Upper lobe of left lung (tissue), 4 donors: ENCODE measurements around the gene KLK6.

Experiments used
- POLR2A ChIP-seq, 4 donors: fragments of 450-650 bp; IDR thresholded peaks; one replicate each; pipeline ENCODE4 v1.5.1; 2016 to 2017; ENCODE audit warnings: antibody characterized with exemption in 4 of 4, mild to moderate bottlenecking in 2 of 4
- POLR2AphosphoS5 ChIP-seq, 2 donors: sonication (generic); formaldehyde crosslinking; IDR thresholded peaks; one replicate each; pipeline ENCODE4 v1.5.1; 2017; ENCODE audit warnings: antibody characterized with exemption in 2 of 2
- TF ChIP-seq, protein P1 (sequence below), 6 experiments: fragments of 450-650 bp in 4 of 6; fragments of 200-600 bp in 2 of 6; sonication (generic) in 2 of 6; IDR thresholded peaks; one replicate each; pipeline ENCODE4 v1.5.1; 2016 to 2019; ENCODE audit warnings: antibody characterized with exemption in 6 of 6

DNA sequence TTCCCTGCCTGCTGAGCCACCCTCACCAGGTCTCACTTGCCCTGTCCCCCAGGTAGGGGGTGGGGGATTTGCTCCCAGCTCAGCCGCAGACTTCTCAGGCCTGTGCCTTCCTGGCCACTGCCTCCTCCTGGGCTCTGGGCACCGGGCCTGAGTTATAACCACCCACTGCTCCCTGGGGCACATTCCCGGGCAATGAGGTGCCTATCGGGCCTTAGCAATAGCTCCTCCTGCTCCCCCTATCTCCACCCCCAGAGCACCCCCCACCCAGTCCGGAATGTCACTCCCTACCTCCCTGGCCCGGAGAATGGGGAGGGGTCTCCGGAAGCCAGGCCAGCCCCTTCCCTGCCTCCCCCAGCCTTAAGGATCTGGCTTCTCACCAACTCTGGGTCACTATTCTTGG, 16.5 kb downstream of the KLK6 start, which contains the start of gene KLK5:
- TF ChIP-seq, protein P1, sequence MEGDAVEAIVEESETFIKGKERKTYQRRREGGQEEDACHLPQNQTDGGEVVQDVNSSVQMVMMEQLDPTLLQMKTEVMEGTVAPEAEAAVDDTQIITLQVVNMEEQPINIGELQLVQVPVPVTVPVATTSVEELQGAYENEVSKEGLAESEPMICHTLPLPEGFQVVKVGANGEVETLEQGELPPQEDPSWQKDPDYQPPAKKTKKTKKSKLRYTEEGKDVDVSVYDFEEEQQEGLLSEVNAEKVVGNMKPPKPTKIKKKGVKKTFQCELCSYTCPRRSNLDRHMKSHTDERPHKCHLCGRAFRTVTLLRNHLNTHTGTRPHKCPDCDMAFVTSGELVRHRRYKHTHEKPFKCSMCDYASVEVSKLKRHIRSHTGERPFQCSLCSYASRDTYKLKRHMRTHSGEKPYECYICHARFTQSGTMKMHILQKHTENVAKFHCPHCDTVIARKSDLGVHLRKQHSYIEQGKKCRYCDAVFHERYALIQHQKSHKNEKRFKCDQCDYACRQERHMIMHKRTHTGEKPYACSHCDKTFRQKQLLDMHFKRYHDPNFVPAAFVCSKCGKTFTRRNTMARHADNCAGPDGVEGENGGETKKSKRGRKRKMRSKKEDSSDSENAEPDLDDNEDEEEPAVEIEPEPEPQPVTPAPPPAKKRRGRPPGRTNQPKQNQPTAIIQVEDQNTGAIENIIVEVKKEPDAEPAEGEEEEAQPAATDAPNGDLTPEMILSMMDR (IDR thresholded peaks at IDR 0.05) = no peak
- no peak for TF ChIP-seq POLR2AphosphoS5 (IDR thresholded peaks at IDR 0.05)
- no peak for TF ChIP-seq POLR2A (IDR thresholded peaks at IDR 0.05)
